ENCODE results near the gene RGS3.

GRCh38 chr9:113530942-113531341 is 67.4 kb downstream of the RGS3 start:
- TF ChIP-seq CTCF (IDR thresholded peaks at IDR 0.05) (no peak), POLR2A (IDR thresholded peaks at IDR 0.05) (no peak), POLR2AphosphoS5 (IDR thresholded peaks at IDR 0.05) (no peak), EP300 (IDR thresholded peaks at IDR 0.05) (no peak)

Data from gastroesophageal sphincter (tissue), 3 donors.